GM20000 (cell line): ENCODE measurements around the gene HES5.
"Not testable (repeated sequence)": the region's sequence is repeated elsewhere in the genome, so short reads cannot be mapped to it uniquely, and the experiment has no call there.

Experiments
- DNase-seq: peaks from one replicate; pipeline ENCODE4 v3.0.0; 2012; ENCODE audit warnings: low spot score
- TF ChIP-seq, protein P1 (sequence below): IDR thresholded peaks from 2 replicates; pipeline ENCODE4 v1.5.1; 2012; ENCODE audit warnings: mild to moderate bottlenecking, control low read depth; ENCODE audit errors: extremely low read depth, missing control alignments

HES5 gene

DNA sequence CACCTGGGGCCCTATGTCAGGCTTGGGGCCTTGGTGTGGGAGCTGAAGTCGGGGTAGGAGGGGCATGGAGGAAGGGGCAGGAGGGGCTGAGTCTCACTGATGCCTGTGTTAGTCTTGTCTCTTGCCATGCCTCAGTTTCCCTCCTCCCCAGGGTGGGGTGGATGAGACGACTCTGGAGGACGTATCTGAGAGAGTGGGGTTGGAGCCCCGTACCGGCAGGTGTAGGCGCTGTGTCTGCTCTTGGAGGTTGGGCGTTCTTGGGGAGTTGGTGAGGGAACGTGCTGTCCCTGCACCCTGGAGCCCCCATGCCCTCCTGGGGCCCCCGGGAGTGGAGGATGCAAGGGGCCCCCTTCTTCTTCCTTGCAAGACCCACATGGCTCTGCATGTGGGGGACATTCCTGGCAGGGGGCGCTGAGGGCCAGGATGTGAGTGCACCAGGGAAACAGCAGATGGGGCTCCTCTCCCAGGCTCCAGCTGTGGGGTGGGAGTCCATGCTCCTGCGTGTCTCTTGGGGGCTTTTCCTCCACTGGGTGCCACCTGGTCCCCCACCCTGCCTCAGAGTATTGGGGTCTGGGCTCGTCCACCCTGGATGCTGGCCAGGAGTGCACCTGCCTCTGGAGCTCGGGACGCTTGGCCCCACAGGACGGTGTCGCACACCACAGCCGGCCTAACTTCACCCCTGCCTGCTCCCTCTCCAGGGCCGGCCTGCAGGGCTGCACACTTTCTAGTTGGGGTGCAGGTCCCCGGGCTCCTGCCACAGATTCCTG, 24.7 kb upstream of the HES5 start:
- TF ChIP-seq, protein P1, sequence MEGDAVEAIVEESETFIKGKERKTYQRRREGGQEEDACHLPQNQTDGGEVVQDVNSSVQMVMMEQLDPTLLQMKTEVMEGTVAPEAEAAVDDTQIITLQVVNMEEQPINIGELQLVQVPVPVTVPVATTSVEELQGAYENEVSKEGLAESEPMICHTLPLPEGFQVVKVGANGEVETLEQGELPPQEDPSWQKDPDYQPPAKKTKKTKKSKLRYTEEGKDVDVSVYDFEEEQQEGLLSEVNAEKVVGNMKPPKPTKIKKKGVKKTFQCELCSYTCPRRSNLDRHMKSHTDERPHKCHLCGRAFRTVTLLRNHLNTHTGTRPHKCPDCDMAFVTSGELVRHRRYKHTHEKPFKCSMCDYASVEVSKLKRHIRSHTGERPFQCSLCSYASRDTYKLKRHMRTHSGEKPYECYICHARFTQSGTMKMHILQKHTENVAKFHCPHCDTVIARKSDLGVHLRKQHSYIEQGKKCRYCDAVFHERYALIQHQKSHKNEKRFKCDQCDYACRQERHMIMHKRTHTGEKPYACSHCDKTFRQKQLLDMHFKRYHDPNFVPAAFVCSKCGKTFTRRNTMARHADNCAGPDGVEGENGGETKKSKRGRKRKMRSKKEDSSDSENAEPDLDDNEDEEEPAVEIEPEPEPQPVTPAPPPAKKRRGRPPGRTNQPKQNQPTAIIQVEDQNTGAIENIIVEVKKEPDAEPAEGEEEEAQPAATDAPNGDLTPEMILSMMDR, result peak; percentile 69

DNA sequence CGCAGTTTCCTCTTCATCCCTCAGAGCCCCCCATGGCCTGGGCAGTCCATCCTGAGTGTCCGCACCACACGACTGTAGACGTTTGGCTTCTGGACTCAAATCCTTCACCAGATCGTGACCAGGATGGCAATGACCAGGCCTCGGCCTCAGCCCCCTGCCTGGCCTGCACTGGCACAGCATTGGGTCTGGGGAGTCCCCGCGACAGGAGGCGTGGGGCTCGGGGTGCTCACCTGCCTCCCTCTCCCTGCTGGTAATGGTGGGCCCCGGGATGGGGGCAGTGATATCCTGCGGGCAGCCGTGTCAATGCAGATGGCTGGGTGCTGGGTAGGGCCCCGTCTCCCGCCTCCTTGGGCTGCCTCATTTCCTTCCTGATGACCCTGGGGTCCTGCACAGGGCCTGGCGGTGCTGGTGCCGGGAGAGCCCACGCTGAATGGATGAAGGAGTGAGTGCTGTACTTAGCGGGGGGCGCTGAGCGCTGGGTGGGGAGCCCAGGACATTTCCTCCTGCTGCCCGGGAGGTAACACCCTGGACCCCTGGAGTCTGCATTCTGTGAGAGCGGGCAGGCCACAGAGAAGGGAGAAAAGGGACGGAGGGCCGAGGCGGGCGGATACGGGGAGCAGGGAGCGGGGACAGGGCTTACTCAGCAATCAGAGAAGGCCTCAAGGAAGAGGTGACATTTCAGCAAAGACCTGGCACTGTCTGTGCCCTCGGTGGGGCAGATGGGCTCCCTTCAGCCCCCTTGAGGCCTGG, 24.0 kb upstream of the HES5 start:
- TF ChIP-seq, protein P1, result no peak
- DNase-seq, result no peak

More for the DNA sequence above, 24.7 kb upstream of the HES5 start:
- DNase-seq, result peak; percentile 76

DNA sequence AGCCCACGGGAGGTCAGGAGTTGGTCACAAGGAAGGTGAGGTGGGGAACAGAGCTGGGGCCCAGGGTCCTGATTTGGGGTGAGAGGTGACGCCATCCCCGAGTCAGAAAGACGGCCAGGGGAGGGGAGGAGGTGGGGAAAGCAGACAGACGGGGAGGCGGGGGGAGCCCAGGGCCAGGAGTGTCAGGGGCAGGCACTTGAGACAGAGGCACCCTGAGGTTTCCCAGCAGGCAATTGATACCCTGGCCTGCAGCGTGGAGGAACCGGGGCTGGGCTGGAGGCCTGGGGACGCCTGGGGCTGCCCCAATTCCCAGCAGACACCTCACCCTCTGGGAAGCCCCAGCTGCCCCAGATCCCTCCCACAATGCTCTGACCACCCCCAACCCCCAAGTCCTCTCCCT, 23.0 kb upstream of the HES5 start:
- DNase-seq, result not testable (repeated sequence)

DNA sequence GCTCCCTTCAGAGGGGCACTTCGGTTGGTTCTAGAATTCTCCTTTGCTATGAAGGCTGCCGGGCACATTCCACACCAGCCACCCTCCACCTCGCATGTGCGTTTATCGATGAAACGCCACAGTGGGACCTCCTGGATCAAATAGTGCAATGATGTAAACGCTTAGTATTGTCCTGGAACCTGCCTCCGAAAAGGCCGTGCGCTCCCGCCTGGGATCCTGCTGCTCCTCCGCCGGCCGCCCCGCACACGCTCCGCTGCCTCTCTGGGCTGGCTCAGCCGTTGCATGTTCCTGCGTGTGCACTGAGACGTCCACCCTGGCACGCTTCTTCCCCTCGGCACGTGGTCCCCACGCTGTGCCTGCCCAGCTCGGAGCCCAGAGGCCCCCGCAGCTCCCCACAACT, 22.1 kb upstream of the HES5 start:
- no peak for DNase-seq
- TF ChIP-seq, protein P1, result no peak

DNA sequence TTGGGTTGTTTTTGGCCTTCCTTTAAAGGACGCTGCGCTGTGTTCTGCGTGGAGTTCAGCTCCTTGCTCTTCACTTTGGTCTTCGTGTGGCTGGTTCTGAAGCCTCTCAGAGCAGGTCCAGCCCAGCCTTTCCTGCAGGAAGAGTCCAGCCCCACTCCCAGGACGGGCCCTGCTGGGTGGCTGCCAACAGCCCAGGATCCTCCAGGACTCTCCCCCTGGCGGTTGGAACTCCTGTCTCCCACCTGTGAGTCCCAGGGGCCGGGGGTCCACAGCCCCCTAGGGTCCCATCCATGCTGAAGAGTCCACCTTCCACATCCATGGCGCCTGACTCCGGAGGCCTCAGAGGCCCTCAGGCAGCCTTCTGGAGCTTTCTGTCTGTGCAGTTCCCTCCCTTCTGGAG, 21.5 kb upstream of the HES5 start:
- not testable (repeated sequence) for DNase-seq

DNA sequence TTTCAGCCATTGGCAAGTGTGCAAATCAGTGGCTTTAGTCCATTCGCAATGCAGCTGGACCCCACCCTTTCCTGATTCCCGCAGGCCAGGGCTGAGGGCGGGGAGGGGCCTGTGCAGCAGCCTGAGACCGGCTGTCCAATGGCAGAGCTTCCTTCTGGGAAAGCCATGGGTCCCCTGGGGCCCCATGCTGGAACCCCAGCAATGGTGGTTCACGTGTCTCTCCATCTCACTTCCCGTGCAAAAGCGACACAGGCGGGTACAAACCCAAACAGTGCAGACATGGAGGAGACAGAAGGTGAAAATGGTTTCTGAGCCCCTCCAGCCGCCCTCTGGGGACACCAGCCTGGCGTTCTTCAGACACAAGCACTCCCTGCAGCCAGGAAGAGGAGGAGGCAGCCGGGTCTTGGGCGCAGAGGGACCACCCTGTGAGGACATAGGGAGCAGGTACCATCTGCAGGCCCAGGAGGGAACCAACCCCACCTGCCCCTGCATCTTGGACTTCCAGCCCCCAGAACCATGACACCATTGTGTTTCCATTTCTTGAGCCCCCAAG, 20.3 kb upstream of the HES5 start:
- not testable (repeated sequence) for DNase-seq

DNA sequence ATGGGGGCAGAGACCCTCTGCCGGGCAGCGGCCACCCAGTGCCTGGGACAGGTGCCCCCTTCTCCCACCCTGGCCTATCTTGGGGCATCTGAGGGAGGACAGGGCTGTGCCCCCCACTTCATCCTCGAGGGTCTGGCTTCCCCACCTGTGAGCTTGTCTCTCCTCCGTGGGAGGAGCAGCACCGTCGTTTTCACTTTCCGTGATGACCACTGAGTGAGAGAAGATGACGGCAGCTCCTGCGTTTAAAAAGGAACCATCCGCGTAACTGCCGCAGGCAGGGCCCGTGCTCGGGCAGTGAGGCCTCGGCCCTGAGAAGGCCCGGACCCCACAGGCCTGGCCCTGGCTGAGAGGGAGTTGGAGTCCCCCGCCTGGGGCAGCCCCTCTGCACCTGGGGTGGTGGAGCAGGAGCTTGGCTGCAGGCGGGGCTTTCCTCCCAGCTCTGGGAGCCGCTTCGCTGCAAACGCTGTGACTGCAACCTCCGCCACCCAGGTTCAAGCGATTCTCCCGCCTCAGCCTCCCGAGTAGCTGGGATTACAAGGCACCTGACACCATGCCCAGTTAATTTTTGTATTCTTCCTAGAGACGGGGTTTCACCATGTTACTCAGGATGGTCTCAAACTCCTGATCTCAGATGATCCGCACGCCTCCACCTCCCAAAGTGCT, 19.4 kb upstream of the HES5 start:
- not testable (repeated sequence) for DNase-seq

DNA sequence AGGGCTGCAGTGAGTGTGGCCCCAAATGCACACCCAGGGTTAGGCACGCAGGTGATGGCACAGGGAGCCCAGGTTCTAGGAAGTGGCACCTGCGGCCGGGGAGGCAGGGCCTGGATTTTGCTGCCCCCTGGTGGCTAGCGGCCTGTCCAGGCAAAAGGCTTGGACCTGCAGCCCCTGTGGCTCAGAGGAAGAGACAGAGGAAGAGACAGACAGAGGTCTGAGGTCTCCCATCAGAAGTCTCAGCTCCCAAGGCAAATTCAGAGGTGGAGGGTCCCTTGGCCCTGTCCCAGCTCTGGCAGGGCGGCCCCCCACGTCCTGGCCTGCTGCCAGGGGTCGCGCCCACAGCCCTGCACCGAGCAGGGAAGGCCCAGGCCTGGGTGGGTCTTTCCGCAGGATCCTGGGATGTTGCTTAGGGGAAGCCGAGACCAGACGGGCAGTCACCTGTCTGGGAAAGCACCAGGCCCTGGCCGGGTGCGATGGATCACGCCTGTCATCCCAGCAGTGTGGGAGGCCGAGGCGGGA, 18.1 kb upstream of the HES5 start:
- TF ChIP-seq, protein P1, result peak; percentile 85
- DNase-seq, result peak; percentile 80
